Kasumi-1 (cell line): ENCODE results near the gene TBCCD1.

Source experiments
- DNase-seq, 2 experiments: peaks; one replicate each; lab custom pipeline; 2025; lab: John Stamatoyannopoulos, UW

Gene TBCCD1

GRCh38 chr3:186567072-186567921, at the start of gene TBCCD1:
TSS of gene TBCCD1 (minus strand) at chr3:186567339. CDS start at chr3:186564329, 3,010 bp downstream.
- DNase-seq: peak; percentile 79 to 84

GRCh38 chr3:186616299-186616617, 49.1 kb upstream of the TBCCD1 start:
- DNase-seq: no peak

- peak; percentile 75 to 81 for DNase-seq
Measured at GRCh38 chr3:186614597-186615483, 47.7 kb upstream of the TBCCD1 start.

- no peak for DNase-seq
Measured at GRCh38 chr3:186614266-186614596, 47.1 kb upstream of the TBCCD1 start.

GRCh38 chr3:186613637-186614265, 46.6 kb upstream of the TBCCD1 start:
- DNase-seq: no peak

- DNase-seq: no peak
Measured at GRCh38 chr3:186612721-186613636, 45.8 kb upstream of the TBCCD1 start, which contains the start of gene AHSG. TSS of gene AHSG (plus strand) at chr3:186613060. CDS start at chr3:186613142, 82 bp downstream.

- DNase-seq: no peak
Measured at GRCh38 chr3:186612065-186612464, 44.9 kb upstream of the TBCCD1 start.

GRCh38 chr3:186609247-186609868, 42.2 kb upstream of the TBCCD1 start:
- no peak for DNase-seq

- DNase-seq: no peak
Measured at GRCh38 chr3:186608624-186609215, 41.6 kb upstream of the TBCCD1 start.

GRCh38 chr3:186605561-186606545, 38.7 kb upstream of the TBCCD1 start:
- no peak for DNase-seq

- DNase-seq: no peak
Measured at GRCh38 chr3:186605078-186605477, 37.9 kb upstream of the TBCCD1 start.

GRCh38 chr3:186603159-186603558, 36.0 kb upstream of the TBCCD1 start:
- no peak for DNase-seq

- no peak for DNase-seq
Measured at GRCh38 chr3:186600896-186601295, 33.8 kb upstream of the TBCCD1 start.

GRCh38 chr3:186599785-186600166, 32.6 kb upstream of the TBCCD1 start:
- DNase-seq: no peak

GRCh38 chr3:186599142-186599784, 32.1 kb upstream of the TBCCD1 start:
- DNase-seq: no peak

GRCh38 chr3:186598794-186599141, 31.6 kb upstream of the TBCCD1 start:
- DNase-seq: no peak

GRCh38 chr3:186598108-186598784, 31.1 kb upstream of the TBCCD1 start:
- no peak for DNase-seq

- no peak for DNase-seq
Measured at GRCh38 chr3:186596568-186597287, 29.6 kb upstream of the TBCCD1 start.
